GM21447 (cell line): Measurements from ENCODE around the gene KIF13A.
"Not testable (repeated sequence)": the region's sequence is repeated elsewhere in the genome, so short reads cannot be mapped to it uniquely, and the experiment has no call there.

Source experiments
- ATAC-seq: cut with Tn5 transposase; IDR thresholded peaks from one replicate; pipeline ENCODE4 v1.9.1; 2021; ENCODE audit not compliant: unreplicated experiment

KIF13A gene

DNA sequence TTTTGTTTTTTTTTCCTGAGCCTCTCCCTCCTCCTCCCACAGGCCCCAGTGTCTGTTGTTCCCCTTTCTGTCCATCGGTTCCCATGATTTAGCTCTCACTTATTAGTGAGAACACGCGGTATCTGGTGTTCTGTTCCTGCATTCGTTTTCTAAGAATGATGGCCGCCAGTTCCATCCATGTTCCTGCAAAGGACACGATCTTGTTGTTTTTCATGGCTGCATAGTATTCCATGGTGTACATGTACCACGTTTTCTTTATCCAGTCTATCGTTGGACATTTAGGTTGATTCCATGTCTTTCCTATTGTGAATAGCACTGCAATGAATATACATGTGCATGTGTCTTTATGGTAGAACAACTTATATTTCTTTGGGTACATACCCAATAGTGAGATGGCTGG lies 175.1 kb downstream of the KIF13A start:
- ATAC-seq: no peak

DNA sequence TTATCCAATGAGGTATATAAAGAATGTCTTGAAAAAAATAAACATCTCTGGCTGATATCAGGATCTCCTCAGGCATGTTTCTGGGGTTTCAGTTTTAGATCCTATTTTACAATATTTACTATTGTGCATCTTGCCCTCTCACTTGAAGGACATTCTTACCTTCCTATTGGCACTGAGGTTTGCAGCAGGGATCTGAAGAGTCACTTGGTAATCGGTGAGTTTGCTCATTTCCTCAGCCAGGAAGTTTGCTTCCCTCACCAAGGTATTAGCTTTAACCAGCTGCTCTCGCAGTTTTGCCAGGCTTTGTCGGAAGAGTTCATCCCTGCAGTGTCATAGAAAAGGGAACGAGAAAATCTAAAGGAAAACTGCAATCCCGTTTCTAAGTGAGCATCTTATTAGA lies 178.8 kb downstream of the KIF13A start:
- no peak for ATAC-seq

DNA sequence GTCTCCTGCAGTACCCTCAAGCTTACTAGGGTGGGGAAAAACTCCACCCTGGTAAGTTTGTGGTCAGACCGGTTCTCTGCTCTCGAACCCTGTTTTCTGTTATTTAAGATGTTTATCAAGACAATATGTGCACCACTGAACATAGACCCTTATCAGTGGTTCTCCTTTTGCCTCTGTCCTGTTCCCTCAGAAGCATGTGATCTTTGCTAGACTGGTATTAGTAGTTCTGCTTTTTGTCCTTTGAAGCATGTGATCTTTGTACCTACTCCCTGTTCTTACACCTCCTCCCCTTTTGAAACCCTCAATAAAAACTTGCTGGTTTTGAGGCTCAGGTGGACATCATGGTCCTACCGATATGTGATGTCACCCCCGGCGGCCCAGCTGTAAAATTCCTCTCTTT lies 180.0 kb downstream of the KIF13A start:
- not testable (repeated sequence) for ATAC-seq

DNA sequence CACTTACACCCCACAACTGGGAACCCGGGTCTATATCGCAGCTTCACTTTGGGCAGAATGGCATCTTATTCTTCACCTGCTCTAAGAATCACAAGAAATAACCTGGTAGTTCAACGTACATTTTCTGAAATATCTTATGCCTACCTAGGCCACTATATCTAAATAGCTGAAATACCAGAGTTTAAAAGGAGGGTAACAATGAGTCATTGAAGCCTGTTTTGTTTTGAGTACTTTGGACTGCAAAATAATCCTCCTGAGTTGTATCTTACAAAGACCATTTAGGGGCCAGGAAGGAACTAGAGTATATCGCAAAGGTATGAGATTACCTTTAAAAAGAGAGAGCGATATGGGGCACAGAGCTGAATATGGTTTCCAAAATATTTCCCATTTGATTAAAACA lies 184.0 kb downstream of the KIF13A start:
- ATAC-seq: no peak

DNA sequence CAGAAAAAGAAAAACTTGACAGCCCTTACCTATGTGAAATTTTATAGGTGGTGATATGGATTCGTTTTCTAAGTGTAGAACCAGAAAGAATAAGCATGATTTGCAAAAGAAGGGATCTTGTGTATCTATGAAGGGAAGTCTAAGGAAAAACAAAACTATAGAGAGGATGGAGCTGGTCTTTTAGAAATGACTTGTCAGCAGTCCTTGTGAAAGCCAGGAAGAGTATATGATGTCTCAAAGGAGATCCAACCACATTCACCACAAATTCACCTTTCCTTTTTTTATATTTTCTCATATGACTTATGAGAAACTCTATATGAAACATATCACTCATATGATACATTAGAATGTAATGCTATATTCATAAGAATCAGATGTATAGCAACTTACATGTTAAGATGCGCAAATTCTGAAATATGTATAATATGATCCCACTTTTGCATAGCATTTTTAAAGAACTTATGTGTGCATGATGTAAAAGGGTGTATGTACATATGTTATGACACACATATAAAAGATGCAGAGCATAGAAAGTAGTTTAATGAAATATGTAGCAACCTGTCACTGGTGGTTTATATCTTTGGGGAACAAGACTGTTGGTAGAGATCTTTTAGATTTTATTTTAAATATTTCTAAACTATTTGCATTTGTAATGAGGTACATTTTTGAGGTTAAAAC lies 188.8 kb downstream of the KIF13A start:
- ATAC-seq: no peak

DNA sequence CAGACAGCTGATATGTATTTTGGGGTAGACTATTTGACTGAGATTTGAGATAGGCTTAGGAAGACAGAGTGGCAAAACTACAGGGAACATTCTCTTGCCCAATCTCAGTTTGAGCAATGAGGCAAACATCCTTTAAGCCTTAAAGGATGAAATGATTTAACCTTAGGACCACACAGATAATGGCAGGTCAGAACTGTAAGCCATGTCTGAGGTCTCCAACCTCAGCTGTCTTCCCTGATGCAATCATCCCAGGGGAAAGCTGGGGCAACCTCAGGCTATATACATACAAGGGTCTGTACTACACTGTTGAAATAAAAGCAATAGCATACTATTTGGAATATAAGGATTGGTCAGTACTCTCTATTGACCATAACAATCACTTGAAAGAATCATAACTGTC lies 196.9 kb downstream of the KIF13A start:
- ATAC-seq: no peak

DNA sequence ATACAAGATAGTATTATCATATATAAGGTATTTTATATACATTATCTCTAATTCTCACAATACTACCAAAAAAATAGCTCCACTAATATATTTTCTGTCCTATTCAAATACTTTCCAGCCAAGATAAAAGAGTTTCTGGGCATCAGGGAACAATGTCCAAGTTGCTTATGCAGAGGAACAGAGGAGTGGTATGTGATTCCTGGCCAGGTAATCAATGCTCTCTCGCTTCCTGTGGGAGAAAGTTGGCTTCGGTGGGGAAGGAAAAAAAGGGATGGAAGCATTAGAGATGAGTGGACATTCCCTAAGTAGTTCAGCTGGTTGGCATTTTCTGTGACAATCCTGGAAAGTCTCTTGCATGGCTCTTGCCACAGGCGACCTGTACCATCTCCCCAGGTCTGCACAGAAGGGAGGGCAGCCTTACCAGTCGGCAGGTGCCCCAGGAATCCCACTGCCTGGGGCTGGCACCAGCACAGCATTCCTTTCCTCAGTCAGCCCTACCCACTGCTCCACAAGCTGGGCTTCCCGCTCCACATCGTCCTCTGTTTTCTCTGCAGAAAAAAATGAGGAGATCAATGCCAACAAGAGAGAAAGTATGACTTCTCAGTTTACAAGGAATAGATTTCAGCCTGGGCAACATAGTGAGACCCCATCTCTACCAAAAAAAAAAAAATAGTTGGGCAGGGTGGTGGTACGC lies 202.2 kb downstream of the KIF13A start:
- ATAC-seq: no peak

DNA sequence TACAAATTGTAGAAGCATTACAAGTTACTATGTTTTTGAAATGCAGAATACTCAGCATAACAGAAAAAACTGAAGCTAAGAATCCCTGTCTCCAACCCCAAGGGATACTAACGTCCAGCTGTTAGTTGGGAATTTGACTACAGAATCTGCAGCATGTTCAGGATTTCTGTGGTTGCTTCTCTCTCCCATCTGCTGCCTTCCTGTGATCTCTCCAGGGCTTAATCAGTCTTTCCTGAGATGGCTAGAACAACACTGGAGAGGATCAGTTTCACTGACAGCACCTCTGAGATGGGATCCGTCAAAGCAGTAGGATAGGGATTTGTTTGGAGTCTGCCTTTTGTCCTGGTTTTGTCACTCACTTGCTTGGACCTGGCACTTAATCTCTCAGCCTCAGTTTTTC lies 207.4 kb downstream of the KIF13A start:
- no peak for ATAC-seq

DNA sequence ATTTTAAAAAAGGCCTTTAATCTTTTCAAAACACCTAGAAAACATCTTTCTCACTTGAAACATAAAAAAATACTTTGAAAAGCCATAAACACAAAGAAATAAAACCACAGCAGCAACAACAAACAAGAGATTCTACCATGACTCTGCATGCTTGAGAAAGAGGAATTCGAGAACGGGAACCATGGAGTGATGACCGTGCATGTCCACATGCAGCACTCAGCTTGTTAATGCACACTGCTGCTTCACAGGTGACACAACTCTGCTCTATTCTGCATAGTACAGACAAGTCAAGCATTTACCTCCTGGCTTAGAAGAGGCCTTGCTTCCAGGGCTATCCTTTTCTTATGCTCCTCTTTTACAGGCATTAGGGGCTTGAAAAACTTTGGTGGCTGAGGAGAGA lies 215.8 kb downstream of the KIF13A start:
- ATAC-seq: no peak

DNA sequence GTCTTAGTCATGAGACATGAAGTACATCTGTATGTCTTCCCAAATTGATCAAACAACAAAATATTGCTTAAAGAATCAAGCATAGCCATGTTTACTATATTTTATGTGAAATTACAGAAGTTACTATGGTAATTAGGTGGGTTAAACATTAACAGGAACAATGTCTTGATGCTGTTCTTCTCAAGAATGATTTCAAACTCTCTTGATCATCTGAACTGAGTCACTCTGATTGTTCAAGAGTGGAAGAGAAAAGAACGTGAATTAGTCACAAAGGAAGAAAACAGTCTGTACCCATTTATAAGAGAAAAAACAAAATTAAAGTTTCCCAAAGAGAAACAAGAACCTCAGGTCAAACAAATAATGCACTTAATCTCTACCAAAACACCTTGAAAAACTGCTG lies 218.6 kb downstream of the KIF13A start:
- ATAC-seq: no peak

DNA sequence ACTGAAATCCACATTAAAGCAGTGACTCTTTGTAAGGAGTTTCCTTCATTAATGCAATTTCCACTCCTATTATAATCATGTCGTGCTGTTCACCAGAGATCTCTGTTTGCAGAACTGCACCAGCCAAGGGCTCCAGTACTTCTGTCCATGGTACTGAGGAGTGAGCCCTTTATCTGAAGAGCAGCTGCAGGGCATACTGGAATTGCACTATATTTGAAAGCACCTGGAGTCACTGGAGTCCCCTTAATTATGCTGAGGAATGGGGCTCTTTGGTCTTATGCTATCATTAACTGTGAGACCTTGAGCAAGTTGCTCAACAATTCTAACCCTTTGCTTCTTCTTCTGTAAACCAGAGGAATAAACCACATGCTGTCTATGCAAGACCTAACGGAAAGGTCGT lies 219.0 kb downstream of the KIF13A start:
- no peak for ATAC-seq

DNA sequence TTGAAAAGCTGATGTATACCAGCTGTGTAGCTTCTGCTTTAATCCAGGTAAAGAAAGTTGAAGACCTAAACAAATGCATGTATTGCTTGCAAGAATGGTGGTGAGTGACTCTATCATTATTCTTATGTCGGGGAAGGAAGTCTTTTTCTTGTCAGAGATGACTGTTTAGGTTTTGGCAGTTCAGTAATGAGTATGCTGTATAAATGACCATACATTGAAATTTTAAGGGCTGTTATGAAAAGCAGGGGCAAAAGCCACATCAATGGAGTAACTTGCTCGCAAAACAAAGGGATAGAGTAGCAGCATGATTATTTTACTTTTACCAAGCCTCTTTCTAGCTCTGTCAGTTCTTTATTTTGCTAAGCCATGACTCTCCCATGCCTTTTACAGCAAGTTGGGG lies 224.8 kb downstream of the KIF13A start:
- ATAC-seq: no peak

DNA sequence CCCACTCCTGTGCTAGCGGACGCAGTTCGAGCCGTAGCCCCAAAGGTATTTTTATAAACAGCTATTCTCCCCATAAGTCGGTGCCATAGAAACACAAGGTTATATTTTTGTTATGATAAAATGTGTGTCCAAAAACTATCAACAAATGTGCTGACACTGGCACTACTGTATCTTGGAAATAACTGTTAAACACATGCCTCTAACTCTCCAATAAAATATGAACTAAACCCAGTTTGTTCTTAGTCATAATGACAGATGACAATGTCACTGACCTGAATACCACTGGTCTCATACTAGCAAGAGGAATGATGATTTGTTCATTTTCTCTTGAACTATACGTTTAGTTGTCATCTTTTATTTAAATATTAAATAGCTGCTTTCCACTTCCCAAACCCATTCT lies 229.3 kb downstream of the KIF13A start:
- no peak for ATAC-seq

DNA sequence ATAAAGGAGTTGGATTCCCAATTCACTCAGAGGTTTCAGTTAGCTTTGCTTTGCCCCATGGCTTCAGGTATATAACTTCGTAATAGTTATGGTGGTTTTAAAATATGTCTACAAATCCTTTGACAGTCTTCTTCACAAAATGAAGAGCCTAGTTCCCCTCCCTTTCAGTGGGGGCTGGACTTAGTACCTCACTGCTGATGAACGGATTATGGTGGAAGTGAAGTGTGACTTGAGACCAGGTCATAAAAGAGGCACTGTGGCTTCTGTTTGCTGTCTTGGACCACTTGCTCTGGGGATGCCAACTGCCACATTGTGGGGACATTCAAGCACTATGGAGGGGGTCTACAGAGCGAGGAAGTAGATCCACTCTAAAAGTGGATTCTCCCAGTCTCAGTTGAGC lies 233.2 kb downstream of the KIF13A start:
- ATAC-seq: no peak

DNA sequence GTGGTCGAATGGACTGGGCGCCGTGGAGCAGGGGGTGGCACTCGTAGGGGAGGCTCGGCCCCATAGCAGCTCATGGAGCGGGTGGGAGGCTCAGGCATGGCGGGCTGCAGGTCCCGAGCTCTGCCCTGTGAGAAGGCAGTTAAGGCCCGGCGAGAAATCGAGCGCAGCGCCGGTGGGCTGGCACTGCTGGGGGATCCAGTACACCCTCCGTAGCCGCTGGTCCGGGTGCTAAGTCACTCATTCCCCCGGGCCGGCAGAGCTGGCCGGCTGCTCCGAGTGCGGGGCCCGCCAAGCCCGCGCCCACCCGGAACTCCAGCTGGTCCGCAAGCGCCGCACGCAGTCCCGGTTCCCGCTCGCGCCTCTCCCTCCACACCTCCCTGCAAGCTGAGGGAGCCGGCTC lies 242.1 kb downstream of the KIF13A start:
- ATAC-seq: not testable (repeated sequence)

DNA sequence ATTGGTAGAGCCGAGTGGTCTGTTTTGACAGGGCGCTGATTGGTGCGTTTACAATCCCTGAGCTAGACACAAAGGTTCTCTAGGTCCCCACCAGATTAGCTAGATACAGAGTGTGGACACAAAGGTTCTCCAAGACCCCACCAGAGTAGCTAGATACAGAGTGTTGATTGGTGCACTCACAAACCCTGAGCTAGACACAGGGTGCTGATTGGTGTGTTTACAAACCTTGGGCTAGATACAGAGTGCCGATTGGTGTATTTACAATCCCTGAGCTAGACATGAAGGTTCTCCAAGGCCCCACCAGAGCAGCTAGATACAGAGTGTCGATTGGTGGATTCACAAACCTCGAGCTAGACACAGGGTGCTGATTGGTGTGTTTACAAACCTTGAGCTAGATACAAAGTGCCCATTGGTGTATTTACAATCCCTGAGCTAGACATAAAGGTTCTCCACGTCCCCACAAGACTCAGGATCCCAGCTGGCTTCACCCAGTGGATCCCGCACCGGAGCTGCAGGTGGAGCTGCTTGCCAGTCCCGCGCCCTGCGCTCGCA lies 242.6 kb downstream of the KIF13A start:
- ATAC-seq: not testable (repeated sequence)

DNA sequence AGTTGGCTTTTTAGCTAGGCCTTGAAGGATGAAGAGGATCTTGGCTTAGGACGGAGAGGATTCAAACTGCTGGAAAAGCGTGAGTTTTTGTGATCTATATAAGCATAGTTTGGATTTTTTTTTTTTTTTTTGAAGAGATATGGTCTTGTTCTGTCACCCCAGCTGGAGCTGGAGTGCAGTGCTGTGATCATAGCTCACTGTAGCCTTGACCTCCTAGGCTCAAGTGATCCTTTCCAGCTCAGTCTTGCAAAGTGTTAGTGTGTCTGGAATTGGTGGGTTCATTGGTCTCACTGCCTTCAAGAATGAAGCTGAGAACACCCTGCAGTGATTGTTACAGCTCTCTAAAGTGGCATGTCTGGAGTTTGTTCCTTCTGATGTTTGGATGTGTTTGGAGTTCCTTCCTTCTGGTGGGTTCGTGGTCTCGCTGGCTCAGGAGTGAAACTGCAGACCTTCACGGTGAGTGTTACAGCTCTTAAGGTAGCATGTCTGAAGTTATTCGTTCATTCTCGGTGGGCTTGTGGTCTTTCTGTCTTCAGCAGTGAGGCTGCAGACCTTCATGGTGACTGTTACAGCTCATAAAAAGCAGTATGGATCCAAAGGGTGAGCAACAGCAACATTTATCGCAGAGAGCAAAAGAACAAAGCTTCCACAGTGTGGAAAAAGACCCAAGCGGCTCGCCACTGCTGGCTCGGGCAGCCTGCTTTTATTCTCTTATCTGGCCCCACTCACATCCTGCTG lies 243.2 kb downstream of the KIF13A start:
- no peak for ATAC-seq

DNA sequence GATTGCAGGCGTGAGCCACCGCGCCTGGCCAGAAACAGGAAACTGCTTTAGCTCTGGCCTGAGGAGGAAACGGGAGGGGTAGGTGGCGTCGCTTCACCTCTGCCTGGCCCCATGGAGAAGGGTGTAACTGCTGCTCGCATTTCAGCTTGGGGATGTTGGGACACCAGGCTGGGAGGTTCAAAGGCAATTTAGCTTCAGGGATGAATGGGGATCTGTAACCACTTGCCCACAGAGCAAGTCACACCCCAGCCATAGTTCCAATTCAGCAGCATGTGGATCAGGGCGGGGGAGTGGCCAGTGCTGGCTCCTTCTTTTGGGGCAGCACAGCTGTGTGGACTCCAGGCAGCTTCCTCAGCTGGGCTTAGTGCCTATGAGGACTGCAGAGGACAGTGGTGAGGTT lies 245.9 kb downstream of the KIF13A start:
- ATAC-seq: no peak

DNA sequence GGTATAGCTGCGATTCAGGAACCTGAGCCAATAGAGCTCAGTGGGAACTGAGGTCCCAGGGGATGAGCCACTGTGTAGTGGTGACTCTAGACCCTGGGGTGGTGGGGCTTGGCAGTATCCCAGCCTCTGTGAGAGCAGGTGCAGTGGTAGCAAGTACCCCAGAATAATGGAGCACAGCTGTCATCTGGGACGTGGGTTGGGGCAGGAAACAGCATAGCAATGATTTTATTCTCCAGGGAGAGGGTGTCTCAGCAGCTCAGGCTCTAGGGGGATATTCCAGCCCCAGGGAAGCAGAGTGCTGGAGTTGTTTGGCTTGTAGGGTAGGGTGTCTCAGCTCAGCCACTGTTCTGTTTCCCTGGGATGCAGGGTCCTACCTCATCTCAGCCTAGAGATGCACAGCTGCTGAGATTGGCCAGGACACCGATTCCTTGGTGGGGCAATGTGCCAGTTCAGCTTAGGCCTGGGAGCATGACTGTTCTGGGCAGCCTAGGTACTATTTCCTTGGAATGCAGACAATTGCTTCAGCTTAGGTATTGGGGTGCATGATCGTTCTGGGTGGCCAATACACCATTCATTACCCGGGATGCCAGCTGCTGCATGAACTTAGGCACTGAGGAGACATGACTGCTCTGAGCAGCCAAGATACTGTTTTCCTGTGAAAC lies 246.7 kb downstream of the KIF13A start:
- no peak for ATAC-seq

DNA sequence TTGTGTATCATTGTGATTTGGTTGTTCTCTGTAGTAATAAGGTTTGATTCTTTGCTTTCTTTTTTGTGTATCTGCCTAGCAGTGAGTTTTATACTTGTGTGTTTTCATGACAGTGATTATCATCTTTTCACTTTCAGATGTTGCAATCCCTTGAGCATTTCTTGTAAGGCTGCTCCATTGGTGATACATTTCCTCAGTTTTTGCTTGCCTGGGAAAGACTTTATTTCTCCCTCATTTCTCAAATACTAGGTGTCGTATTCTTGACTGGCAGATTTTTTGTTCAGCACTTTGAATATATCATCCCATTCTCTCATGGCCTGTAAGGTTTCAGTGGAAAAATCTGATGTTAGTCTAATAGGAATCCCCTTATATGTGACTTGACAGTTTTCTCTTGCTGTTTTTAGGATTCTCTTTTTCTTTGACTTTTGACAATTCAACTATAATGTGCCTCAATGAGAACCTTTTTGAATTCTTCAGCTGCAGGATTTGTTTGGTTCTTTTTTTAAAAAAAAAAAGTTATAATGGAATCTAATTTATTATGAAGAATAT lies 249.7 kb downstream of the KIF13A start:
- no peak for ATAC-seq

DNA sequence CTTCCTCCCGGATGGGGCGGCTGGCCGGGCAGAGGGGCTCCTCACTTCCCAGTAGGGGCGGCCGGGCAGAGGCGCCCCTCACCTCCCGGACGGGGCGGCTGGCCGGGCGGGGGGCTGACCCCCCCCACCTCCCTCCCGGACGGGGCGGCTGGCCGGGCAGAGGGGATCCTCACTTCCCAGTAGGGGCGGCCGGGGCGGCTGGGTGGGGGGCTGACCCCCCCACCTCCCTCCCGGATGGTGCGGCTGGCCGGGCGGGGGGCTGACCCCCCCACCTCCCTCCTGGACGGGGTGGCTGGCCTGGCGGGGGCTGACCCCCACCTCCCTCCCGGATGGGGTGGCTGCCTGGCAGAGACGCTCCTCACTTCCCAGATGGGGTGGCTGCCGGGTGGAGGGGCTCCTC lies 252.1 kb downstream of the KIF13A start:
- ATAC-seq: not testable (repeated sequence)
